GM23338 (cell line): ENCODE results near the gene PRPSAP2. TPM values are rescaled to one million over a fixed set of nuclear protein-coding genes. Genes with fewer than 3 reads are reported as not detected.

Experiments
- ATAC-seq: fragments of 200-7000 bp; cut with Tn5 transposase; 3 replicates; pipeline ENCODE4 v1.9.1; 2020
- DNase-seq: peaks from one replicate; pipeline ENCODE4 v3.0.0-alpha.2; 2015; ENCODE audit warnings: low spot score
- H2AFZ ChIP-seq: fragments of 200-600 bp; sonication (generic); 2 replicates; pipeline ENCODE4 v1.8.0; 2016; ENCODE audit warnings: antibody characterized with exemption, mild to moderate bottlenecking, moderate library complexity
- H3F3A ChIP-seq: fragments of 200-600 bp; sonication (generic); replicated peaks from 2 replicates; pipeline ENCODE4 v1.8.0; 2017; ENCODE audit warnings: antibody characterized with exemption, mixed run types, low read depth
- H3K27ac ChIP-seq: fragments of 200-600 bp; sonication (generic); 2 replicates; pipeline ENCODE4 v1.6.1; 2016; ENCODE audit warnings: low read depth
- H3K27me3 ChIP-seq: fragments of 200-600 bp; sonication (generic); 2 replicates; pipeline ENCODE4 v1.8.0; 2016; ENCODE audit warnings: mild to moderate bottlenecking, mixed run types, moderate library complexity; ENCODE audit not compliant: insufficient read depth
- H3K36me3 ChIP-seq: fragments of 200-600 bp; sonication (generic); 2 replicates; pipeline ENCODE4 v1.8.0; 2016; ENCODE audit warnings: mild to moderate bottlenecking; ENCODE audit not compliant: insufficient read depth
- H3K4me1 ChIP-seq: fragments of 200-600 bp; sonication (generic); 2 replicates; pipeline ENCODE4 v1.8.0; 2016; ENCODE audit warnings: mild to moderate bottlenecking, moderate library complexity; ENCODE audit not compliant: insufficient read depth
- H3K4me2 ChIP-seq: fragments of 200-600 bp; sonication (generic); 2 replicates; pipeline ENCODE4 v1.7.1; 2017; ENCODE audit warnings: mixed run types
- H3K4me3 ChIP-seq: fragments of 200-600 bp; sonication (generic); 2 replicates; pipeline ENCODE4 v1.6.1; 2016; ENCODE audit warnings: mixed run types
- H3K79me2 ChIP-seq: fragments of 200-600 bp; sonication (generic); replicated peaks from 2 replicates; pipeline ENCODE4 v1.8.0; 2017; ENCODE audit warnings: mild to moderate bottlenecking; ENCODE audit not compliant: insufficient read depth
- H3K9me2 ChIP-seq: fragments of 200-600 bp; sonication (generic); 2 replicates; pipeline ENCODE4 v1.8.0; 2017; ENCODE audit not compliant: insufficient read depth
- H4K20me1 ChIP-seq: fragments of 200-600 bp; sonication (generic); replicated peaks from 2 replicates; pipeline ENCODE4 v1.8.0; 2017; ENCODE audit warnings: mild to moderate bottlenecking; ENCODE audit not compliant: insufficient read depth
- H3K27ac Mint-ChIP-seq: 2 replicates; pipeline ENCODE4 v1.8.0; 2020; ENCODE audit warnings: inconsistent platforms, mild to moderate bottlenecking, moderate library complexity, mixed read lengths
- H3K27me3 Mint-ChIP-seq: 3 replicates; pipeline ENCODE4 v1.8.0; 2022; ENCODE audit warnings: low read depth, mild to moderate bottlenecking, moderate library complexity, mixed read lengths, inconsistent platforms; ENCODE audit not compliant: insufficient read depth, poor library complexity
- H3K36me3 Mint-ChIP-seq: 3 replicates; pipeline ENCODE4 v1.8.0; 2021; ENCODE audit warnings: low read depth, mild to moderate bottlenecking, inconsistent platforms, moderate library complexity, mixed read lengths
- H3K4me1 Mint-ChIP-seq: 3 replicates; pipeline ENCODE4 v1.8.0; 2020; ENCODE audit warnings: mild to moderate bottlenecking, inconsistent platforms, mixed read lengths
- H3K4me3 Mint-ChIP-seq: 3 replicates; pipeline ENCODE4 v1.8.0; 2021; ENCODE audit warnings: moderate library complexity, mild to moderate bottlenecking, inconsistent platforms, mixed read lengths
- H3K9me3 Mint-ChIP-seq: 3 replicates; pipeline ENCODE4 v1.8.0; 2020; ENCODE audit warnings: moderate library complexity, mild to moderate bottlenecking, inconsistent platforms, mixed read lengths
- CREB1 ChIP-seq: fragments of 250-450 bp; sonication (Bioruptor Pico); IDR thresholded peaks from 2 replicates; pipeline ENCODE4 v1.5.0; 2020; ENCODE audit warnings: low read depth, mild to moderate bottlenecking, moderate library complexity
- CTCF ChIP-seq, 2 experiments: fragments of 200-600 bp in 1 of 2; sonication (generic) in 1 of 2; conservative IDR thresholded peaks; 2 replicates each; pipeline versions ENCODE4 v1.5.1 to v1.6.1; 2016 to 2017; ENCODE audit warnings: antibody characterized with exemption in 2 of 2, low read depth in 2 of 2, mild to moderate bottlenecking in 2 of 2, moderate library complexity in 1 of 2
- ETS1 ChIP-seq: IDR thresholded peaks from 2 replicates; pipeline ENCODE4 v1.6.1; 2016; ENCODE audit warnings: antibody characterized with exemption
- EZH2 ChIP-seq: fragments of 200-600 bp; sonication (generic); IDR thresholded peaks from one replicate; pipeline ENCODE4 v1.8.0; 2017; ENCODE audit warnings: antibody characterized with exemption, mild to moderate bottlenecking, low read depth; ENCODE audit not compliant: unreplicated experiment
- EZH2phosphoT487 ChIP-seq: fragments of 200-600 bp; sonication (generic); IDR thresholded peaks from one replicate; pipeline ENCODE4 v1.8.1; 2018; ENCODE audit warnings: antibody characterized with exemption; ENCODE audit not compliant: unreplicated experiment
- JUNB ChIP-seq: IDR thresholded peaks from one replicate; pipeline ENCODE4 v1.6.1; 2016; ENCODE audit warnings: antibody characterized with exemption; ENCODE audit not compliant: unreplicated experiment
- NANOG ChIP-seq: IDR thresholded peaks from 2 replicates; pipeline ENCODE4 v1.6.1; 2016; ENCODE audit warnings: antibody characterized with exemption, borderline replicate concordance
- POLR2AphosphoS5 ChIP-seq: IDR thresholded peaks from 2 replicates; pipeline ENCODE4 v1.6.1; 2016; ENCODE audit warnings: antibody characterized with exemption, low read depth
- REST ChIP-seq: IDR thresholded peaks from one replicate; pipeline ENCODE4 v1.6.1; 2018; ENCODE audit warnings: antibody characterized with exemption; ENCODE audit not compliant: unreplicated experiment
- STAT1 ChIP-seq: IDR thresholded peaks from one replicate; pipeline ENCODE4 v1.6.1; 2016; ENCODE audit warnings: antibody characterized with exemption; ENCODE audit not compliant: unreplicated experiment
- ZNF114 ChIP-seq: fragments of 250-450 bp; sonication (Bioruptor Pico); IDR thresholded peaks from 2 replicates; pipeline ENCODE4 v1.5.0; 2020; ENCODE audit warnings: mild to moderate bottlenecking, moderate library complexity
- ZNF462 ChIP-seq: fragments of 250-450 bp; sonication (Bioruptor Pico); IDR thresholded peaks from 2 replicates; pipeline ENCODE4 v1.5.0; 2020; ENCODE audit warnings: mild to moderate bottlenecking, moderate library complexity
- polyA plus RNA-seq: library from polyadenylated mRNA; unstranded; fragments of >200 nt; fragmentation: Nextera tagmentation; extraction: Ambion mirVana; gene quantifications from 2 replicates; pipeline ENCODE4 v1.2.1, GENCODE V29; 2016
- total RNA-seq: library from RNA; depleted of rRNA; stranded (reverse); fragments of >200 nt; shearing (Covaris generic); gene quantifications from 2 replicates; pipeline ENCODE4 v1.2.3, GENCODE V29; 2014

The PRPSAP2 gene
- total and polyA plus RNA-seq, 2 experiments from 2014 or later, result 34.6 to 54.4 TPM

- no peak for TF ChIP-seq ZNF462 (CRISPR knock-in tag)
Observed at GRCh38 chr17:18919963-18920362, 62.0 kb downstream of the PRPSAP2 start (continued).

GRCh38 chr17:18920911-18921441, 63.0 kb downstream of the PRPSAP2 start:
- Mint-ChIP-seq H3K4me3 (no peak overlapping the region), H3K27ac (no peak overlapping the region), H3K36me3 (peaks cover 38% of the 10 kb centered on the region), H3K27me3 (no peaks in the 10 kb centered on the region), H3K4me1 (peaks cover 5% of the 10 kb centered on the region; the same call in 2 of the 3 replicates), H3K9me3 (no peaks in the 10 kb centered on the region)
- Histone ChIP-seq H3K4me1 (peaks cover 6% of the 10 kb centered on the region; the same call in 1 of the 2 replicates), H3K27me3 (no peaks in the 10 kb centered on the region), H3K4me2 (no peak overlapping the region), H3K36me3 (no peaks in the 10 kb centered on the region; the same call in 1 of the 2 replicates), H2AFZ (no peak overlapping the region), H3F3A (no peaks in the 10 kb centered on the region), H3K4me3 (no peak overlapping the region), H4K20me1 (no peaks in the 10 kb centered on the region; the same call in none of the 2 replicates), H3K9me2 (no peaks in the 10 kb centered on the region), H3K79me2 (peaks cover 31% of the 10 kb centered on the region), H3K27ac (no peak overlapping the region)
- no peak for DNase-seq
- TF ChIP-seq ZNF114 (CRISPR knock-in tag) (no peak), STAT1 (no peak), CREB1 (CRISPR knock-in tag) (no peak), POLR2AphosphoS5 (no peak), CTCF (conservative IDR thresholded peaks at IDR 0.05; ENCODE audit: low read depth in 2 of 2) (no peak), REST (no peak), JUNB (no peak), NANOG (no peak), ETS1 (no peak), EZH2phosphoT487 (no peak), EZH2 (no peak)
- no peak for ATAC-seq
